ENCODE measurements around the gene LY6G6F. TPM values are rescaled to one million over a fixed set of nuclear protein-coding genes. Genes with fewer than 3 reads are reported as not detected.

Gene LY6G6F
- total and polyA plus RNA-seq, 10 of the 15 experiments (the other 5 are each of a cell fraction or from before 2014, with no cell fraction given), result not detected

DNA sequence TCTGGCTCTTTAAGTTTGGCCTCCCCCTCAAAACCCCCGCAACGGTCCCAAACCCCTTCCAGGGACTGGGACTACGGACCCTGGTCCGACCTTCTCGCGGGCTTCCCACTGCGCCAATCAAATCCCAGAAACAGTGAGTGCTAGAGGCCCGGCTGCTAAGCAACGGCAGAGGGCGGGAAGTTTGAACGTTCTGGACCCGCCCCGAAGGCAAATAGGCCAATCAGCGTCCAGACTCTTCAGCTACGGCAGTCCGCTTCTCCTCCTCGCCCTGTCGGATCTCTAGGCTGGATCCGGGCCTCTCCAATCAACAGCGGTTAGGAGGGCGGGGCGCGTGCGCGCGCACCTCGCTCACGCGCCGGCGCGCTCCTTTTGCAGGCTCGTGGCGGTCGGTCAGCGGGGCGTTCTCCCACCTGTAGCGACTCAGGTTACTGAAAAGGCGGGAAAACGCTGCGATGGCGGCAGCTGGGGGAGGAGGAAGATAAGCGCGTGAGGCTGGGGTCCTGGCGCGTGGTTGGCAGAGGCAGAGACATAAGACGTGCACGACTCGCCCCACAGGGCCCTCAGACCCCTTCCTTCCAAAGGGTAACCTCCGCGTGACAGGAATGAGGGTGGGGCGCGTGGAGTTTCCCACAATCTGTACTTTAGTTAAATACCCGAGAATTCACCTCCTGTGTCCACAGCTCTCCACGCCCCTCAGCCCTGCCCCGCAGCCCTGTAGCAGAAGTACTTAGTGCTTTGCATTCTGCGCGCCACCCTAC lies 33.2 kb downstream of the LY6G6F start, which contains the start of gene MSH5 (continued):
- TF ChIP-seq TARDBP (IDR thresholded peaks at IDR 0.05; ENCODE audit: borderline replicate concordance) (peak; percentile 38; the same call in 1 of the 2 replicates), IKZF1 (conservative IDR thresholded peaks at IDR 0.05) (peak; percentile 74)

DNA sequence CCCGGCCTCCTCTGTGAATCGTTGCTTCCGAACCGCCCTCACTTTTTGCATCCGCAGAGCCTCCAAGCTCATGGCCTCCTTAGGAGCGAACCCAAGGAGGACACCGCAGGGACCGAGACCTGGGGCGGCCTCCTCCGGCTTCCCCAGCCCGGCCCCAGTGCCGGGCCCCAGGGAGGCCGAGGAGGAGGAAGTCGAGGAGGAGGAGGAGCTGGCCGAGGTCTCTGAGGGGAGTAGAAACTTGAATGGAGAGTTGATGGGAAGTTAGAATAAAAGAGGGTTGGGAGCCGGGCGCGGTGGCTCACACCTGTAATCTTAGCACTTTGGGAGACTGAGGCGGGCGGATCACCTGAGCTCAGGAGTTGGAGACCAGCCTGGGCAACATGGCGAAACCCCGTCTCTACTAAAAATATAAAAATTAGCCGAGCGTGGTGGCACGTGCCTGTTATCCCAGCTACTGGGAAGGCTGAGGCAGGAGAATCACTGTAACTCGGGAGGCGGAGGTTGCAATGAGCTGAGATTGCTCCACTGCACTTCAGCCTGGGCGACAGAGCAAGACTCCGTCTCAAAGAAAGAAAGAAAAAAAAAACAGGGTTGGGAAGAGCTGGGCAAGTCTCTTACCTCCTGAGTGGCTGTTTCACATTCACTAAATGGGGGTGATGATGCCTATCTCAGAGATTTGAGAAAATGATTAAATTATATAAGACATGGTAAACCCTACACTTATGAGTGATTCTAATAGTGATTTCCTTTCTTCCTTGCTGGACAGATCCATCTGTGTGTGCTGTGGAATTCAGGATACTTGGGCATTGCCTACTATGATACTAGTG lies 33.9 kb downstream of the LY6G6F start:
- no TSS peak for BruUV-seq (replicated peaks)
- TF ChIP-seq, protein P1, sequence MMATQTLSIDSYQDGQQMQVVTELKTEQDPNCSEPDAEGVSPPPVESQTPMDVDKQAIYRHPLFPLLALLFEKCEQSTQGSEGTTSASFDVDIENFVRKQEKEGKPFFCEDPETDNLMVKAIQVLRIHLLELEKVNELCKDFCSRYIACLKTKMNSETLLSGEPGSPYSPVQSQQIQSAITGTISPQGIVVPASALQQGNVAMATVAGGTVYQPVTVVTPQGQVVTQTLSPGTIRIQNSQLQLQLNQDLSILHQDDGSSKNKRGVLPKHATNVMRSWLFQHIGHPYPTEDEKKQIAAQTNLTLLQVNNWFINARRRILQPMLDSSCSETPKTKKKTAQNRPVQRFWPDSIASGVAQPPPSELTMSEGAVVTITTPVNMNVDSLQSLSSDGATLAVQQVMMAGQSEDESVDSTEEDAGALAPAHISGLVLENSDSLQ (IDR thresholded peaks at IDR 0.05), result no peak
- TF ChIP-seq YY1 (IDR thresholded peaks at IDR 0.05; ENCODE audit: low read depth, low read length) (peak; percentile 18; the same call in 1 of the 2 replicates), BHLHE40 (IDR thresholded peaks at IDR 0.05; ENCODE audit: borderline replicate concordance in 1 of 2, low read depth in 2 of 2, low read length in 1 of 2) (peak; percentile 17 to 80; a peak in 2 of 4 replicates), KDM1A (IDR thresholded peaks at IDR 0.05; ENCODE audit: borderline replicate concordance) (no peak)
- FAIRE-seq (no peak), DNase-seq (ENCODE audit: low read depth, low spot score) (no peak), ATAC-seq (peak; percentile 0; the same call in 2 of the 3 replicates)
- H2AFZ ChIP-seq (ENCODE audit: control insufficient read depth, low read depth, low read length), result peak overlapping the region; percentile 64
- H3K27me3 ChIP-seq (replicated peaks in 1 of 2; ENCODE audit: control insufficient read depth in 2 of 2, insufficient read depth in 2 of 2, low read length in 1 of 2), result no peaks in the 10 kb centered on the region
- H3K79me2 ChIP-seq (ENCODE audit: control insufficient read depth, insufficient read depth, low read length), result peaks cover 25% of the 10 kb centered on the region
- no peaks in the 10 kb centered on the region for H4K20me1 ChIP-seq (ENCODE audit: control insufficient read depth, insufficient read depth)
- ChIA-PET RAD21 (ENCODE audit: unreplicated experiment) (interaction anchor here (0.6 to 6.0 kb wide), 11 partner anchors 11 to 189 kb away, joined by 3 to 37 read pairs (median 6); partner anchors contain the start of genes ABHD16A, DDAH2, HSPA1B and LSM2), POLR2A (interaction anchor here (0.5 to 9.7 kb wide), 20 partner anchors 9 to 128 kb away, joined by 3 to 158 read pairs (median 4); partner anchors contain the start of genes APOM, BAG6, C6orf47 and DDAH2), CTCF (interaction anchor here (1.1 to 15.8 kb wide), 9 partner anchors 12 to 91 kb away, joined by 3 to 208 read pairs (median 7); partner anchors contain the start of genes DDAH2, LSM2 and LY6G5C), SMC1A (ENCODE audit: uncharacterized antibody, unreplicated experiment) (interaction anchor here (0.9 to 6.3 kb wide), 14 partner anchors 9 to 93 kb away, joined by 3 to 45 read pairs (median 3); partner anchors contain the start of genes DDAH2, HSPA1B and LSM2)
- WGBS (ENCODE audit: insufficient coverage, insufficient replicate concordance, low lambda C conversion rate, missing lambda C conversion rate), result under 1% methylated on average over 29 of the region's 29 CpGs
- H3K27ac ChIP-seq (ENCODE audit: control insufficient read depth, insufficient read depth), result peak overlapping the region; percentile 96
- no peaks in the 10 kb centered on the region for H3K9me3 ChIP-seq (replicated peaks; ENCODE audit: control insufficient read depth, insufficient read depth, low read length)
- H3K9ac ChIP-seq (ENCODE audit: control insufficient read depth, insufficient read depth, low read length), result peak overlapping the region; percentile 99
- H3K4me1 ChIP-seq (ENCODE audit: control insufficient read depth, insufficient read depth, low read length), result peaks cover 19% of the 10 kb centered on the region
- in situ Hi-C loops (cut with MboI), result no loop called here
- peak overlapping the region; percentile 72 for H3K4me2 ChIP-seq (ENCODE audit: control insufficient read depth, insufficient read depth)
- intact Hi-C loops (cut with micrococcal nuclease; ENCODE audit: unreplicated experiment), result no loop called here
- H3K4me3 ChIP-seq, result peak overlapping the region; percentile 97
- H3K36me3 ChIP-seq (ENCODE audit: control insufficient read depth in 2 of 2, insufficient read depth in 2 of 2, low read length in 1 of 2), result peaks cover 0 to 1% of the 10 kb centered on the region in 2 experiments; a peak in 1 of 4 replicates

Measured in GM12878 (cell line).